Mesendoderm (in vitro differentiated cells): Measurements from ENCODE around the gene HDAC4.

ENCODE experiments used
- DNase-seq: peaks from one replicate; pipeline ENCODE4 v3.0.0; 2013
- H2AK5ac ChIP-seq: 2 replicates; pipeline ENCODE4 v1.6.1; 2013; ENCODE audit warnings: low read length, inconsistent platforms
- H2BK120ac ChIP-seq: 2 replicates; pipeline ENCODE4 v1.6.1; 2013; ENCODE audit warnings: low read depth, mild to moderate bottlenecking, low read length, moderate library complexity, mixed read lengths
- H2BK15ac ChIP-seq: replicated peaks from 2 replicates; pipeline ENCODE4 v1.6.1; 2013; ENCODE audit warnings: low read depth, mild to moderate bottlenecking, moderate library complexity
- H2BK5ac ChIP-seq: 2 replicates; pipeline ENCODE4 v1.6.1; 2013; ENCODE audit warnings: low read length, inconsistent platforms
- H3K18ac ChIP-seq: 2 replicates; pipeline ENCODE4 v1.6.1; 2013; ENCODE audit warnings: mild to moderate bottlenecking, low read length, mixed read lengths
- H3K23ac ChIP-seq: one replicate; pipeline ENCODE4 v1.6.1; 2013; ENCODE audit warnings: low read length
- H3K27ac ChIP-seq: 2 replicates; pipeline ENCODE4 v1.5.1; 2013; ENCODE audit warnings: low read depth, mild to moderate bottlenecking, inconsistent platforms, low read length, moderate library complexity
- H3K27me3 ChIP-seq: 2 replicates; pipeline ENCODE4 v1.6.1; 2013; ENCODE audit warnings: low read length, control low read depth, mild to moderate bottlenecking, inconsistent platforms; ENCODE audit not compliant: insufficient read depth, poor library complexity
- H3K36me3 ChIP-seq: 2 replicates; pipeline ENCODE4 v1.6.1; 2013; ENCODE audit warnings: low read length, inconsistent platforms; ENCODE audit not compliant: control insufficient read depth, insufficient read depth
- H3K4ac ChIP-seq: one replicate; pipeline ENCODE4 v1.6.1; 2013; ENCODE audit warnings: low read depth, mild to moderate bottlenecking, low read length, moderate library complexity
- H3K4me1 ChIP-seq: 2 replicates; pipeline ENCODE4 v1.6.1; 2013; ENCODE audit warnings: low read depth, low read length, inconsistent platforms; ENCODE audit not compliant: control insufficient read depth
- H3K4me2 ChIP-seq: 2 replicates; pipeline ENCODE4 v1.6.1; 2013; ENCODE audit warnings: low read length
- H3K4me3 ChIP-seq: 2 replicates; pipeline ENCODE4 v1.5.1; 2013; ENCODE audit warnings: mild to moderate bottlenecking, low read length
- H3K56ac ChIP-seq: one replicate; pipeline ENCODE4 v1.6.1; 2013; ENCODE audit warnings: low read length
- H3K79me1 ChIP-seq: 2 replicates; pipeline ENCODE4 v1.6.1; 2013; ENCODE audit warnings: low read length, inconsistent platforms
- H3K79me2 ChIP-seq: 2 replicates; pipeline ENCODE4 v1.6.1; 2013; ENCODE audit warnings: mild to moderate bottlenecking, low read length; ENCODE audit not compliant: control insufficient read depth, insufficient read depth
- H3K9ac ChIP-seq: 2 replicates; pipeline ENCODE4 v1.6.1; 2013; ENCODE audit warnings: low read length, inconsistent platforms
- H4K5ac ChIP-seq: one replicate; pipeline ENCODE4 v1.6.1; 2013; ENCODE audit warnings: low read length
- H4K8ac ChIP-seq: one replicate; pipeline ENCODE4 v1.6.1; 2013; ENCODE audit warnings: low read depth, mild to moderate bottlenecking, control low read depth, low read length, moderate library complexity
- WGBS: extraction: QIAGEN DNeasy Blood & Tissue Kit; methylation state at CpG from one replicate; pipeline ENCODE4 v1.1.7; 2013; ENCODE audit warnings: low lambda C conversion rate, missing lambda C conversion rate; ENCODE audit not compliant: insufficient coverage; ENCODE audit errors: extremely low coverage; 5-methylcytosine and 5-hydroxymethylcytosine counted together

HDAC4 gene

DNA sequence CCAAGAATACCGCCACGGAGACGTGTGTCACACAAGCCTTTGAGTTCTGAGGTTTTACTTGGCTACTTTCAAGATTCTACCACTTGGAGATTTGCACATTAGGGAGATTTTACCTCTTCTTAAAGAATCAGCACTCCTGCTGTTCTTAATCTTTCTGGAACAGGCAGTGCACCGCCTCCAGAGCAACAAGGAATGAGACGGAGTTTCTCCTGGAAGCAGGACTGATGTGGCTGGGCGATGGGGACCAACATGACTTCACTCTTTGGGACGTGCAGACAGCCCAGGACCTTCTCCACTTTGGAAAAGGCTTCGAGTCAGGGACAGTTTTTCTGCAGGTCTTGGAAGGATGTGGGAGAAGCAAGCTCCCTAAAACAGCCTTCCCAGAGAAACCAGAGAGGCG is 255.2 kb downstream of the HDAC4 start:
- DNase-seq, result no peak
- no peaks in the 10 kb centered on the region for H3K36me3 ChIP-seq
- no peak overlapping the region for H3K18ac ChIP-seq
- no peak overlapping the region for H2BK5ac ChIP-seq
- no peaks in the 10 kb centered on the region for H3K4me1 ChIP-seq
- no peak overlapping the region for H4K5ac ChIP-seq
- H3K23ac ChIP-seq, result no peak overlapping the region
- no peak overlapping the region for H3K56ac ChIP-seq
- no peak overlapping the region for H2BK15ac ChIP-seq
- H4K8ac ChIP-seq, result no peak overlapping the region
- H3K4me2 ChIP-seq, result no peak overlapping the region
- H2AK5ac ChIP-seq, result no peak overlapping the region
- H3K9ac ChIP-seq, result no peak overlapping the region
- no peaks in the 10 kb centered on the region for H3K79me1 ChIP-seq
- H3K4me3 ChIP-seq, result no peak overlapping the region
- no peak overlapping the region for H2BK120ac ChIP-seq
- WGBS, result no CpG with 5 or more reads among the region's 9 CpGs
- H3K27me3 ChIP-seq, result no peaks in the 10 kb centered on the region
- H3K4ac ChIP-seq, result no peak overlapping the region
- H3K27ac ChIP-seq, result no peak overlapping the region
- no peaks in the 10 kb centered on the region for H3K79me2 ChIP-seq

DNA sequence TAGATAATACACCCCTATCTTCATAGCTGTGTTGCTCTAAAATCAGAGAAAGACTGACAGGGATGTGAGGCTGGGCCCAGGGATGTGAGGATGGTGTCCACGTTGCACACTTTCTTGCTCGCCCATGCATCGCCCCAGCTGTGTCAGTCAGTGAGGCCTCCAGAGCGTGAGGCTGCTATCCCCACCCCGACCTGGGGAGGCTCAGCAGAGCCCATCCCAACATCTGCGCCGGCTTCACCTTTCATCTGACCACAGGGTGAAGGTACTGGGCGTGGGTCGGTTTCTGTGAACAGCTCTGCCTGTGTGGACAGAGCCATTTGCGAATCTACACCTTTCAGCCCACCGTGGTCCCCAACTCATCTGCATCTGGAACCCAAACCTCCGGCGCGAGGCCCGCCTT is 255.7 kb downstream of the HDAC4 start:
- Histone ChIP-seq H4K5ac (no peak overlapping the region), H2AK5ac (no peak overlapping the region), H3K9ac (no peak overlapping the region), H4K8ac (no peak overlapping the region), H2BK15ac (no peak overlapping the region), H3K23ac (no peak overlapping the region), H3K4ac (no peak overlapping the region), H3K4me1 (no peaks in the 10 kb centered on the region), H2BK120ac (no peak overlapping the region), H3K27ac (no peak overlapping the region), H3K4me2 (no peak overlapping the region), H3K79me2 (no peaks in the 10 kb centered on the region), H3K56ac (no peak overlapping the region), H3K36me3 (no peaks in the 10 kb centered on the region), H2BK5ac (no peak overlapping the region), H3K18ac (no peak overlapping the region), H3K27me3 (no peaks in the 10 kb centered on the region), H3K79me1 (no peaks in the 10 kb centered on the region), H3K4me3 (no peak overlapping the region)
- peak; percentile 19 for DNase-seq
- WGBS, result no CpG with 5 or more reads among the region's 15 CpGs

DNA sequence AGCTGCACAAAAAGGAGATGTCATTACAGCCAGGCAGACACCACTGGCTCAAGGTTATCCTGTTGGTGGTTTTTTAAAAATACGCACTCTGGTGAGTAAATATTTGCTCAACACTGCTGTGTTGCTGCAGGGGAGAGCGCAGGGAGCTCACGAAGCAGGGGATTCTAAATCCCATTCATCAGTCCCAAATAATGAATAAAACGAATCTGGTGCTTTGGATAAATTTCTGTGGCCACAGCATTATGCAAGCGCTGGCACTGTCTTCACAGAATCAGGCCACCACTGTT is 256.2 kb downstream of the HDAC4 start:
- H3K36me3 ChIP-seq, result no peaks in the 10 kb centered on the region
- no CpG with 5 or more reads among the region's 5 CpGs for WGBS

GRCh38 chr2:239143858-239144712 is 256.7 kb downstream of the HDAC4 start:
- no peak overlapping the region for H3K9ac ChIP-seq
- no peaks in the 10 kb centered on the region for H3K4me1 ChIP-seq
- no peak overlapping the region for H3K23ac ChIP-seq
- no CpG with 5 or more reads among the region's 29 CpGs for WGBS
- no peak overlapping the region for H3K56ac ChIP-seq
- H3K4me3 ChIP-seq, result no peak overlapping the region
- no peaks in the 10 kb centered on the region for H3K27me3 ChIP-seq
- no peak overlapping the region for H4K8ac ChIP-seq
- no peak overlapping the region for H2BK15ac ChIP-seq
- no peaks in the 10 kb centered on the region for H3K79me1 ChIP-seq
- no peak overlapping the region for H3K4ac ChIP-seq
- H4K5ac ChIP-seq, result no peak overlapping the region
- H3K79me2 ChIP-seq, result no peaks in the 10 kb centered on the region
- H3K36me3 ChIP-seq, result no peaks in the 10 kb centered on the region
- H2BK120ac ChIP-seq, result no peak overlapping the region
- H2BK5ac ChIP-seq, result no peak overlapping the region
- no peak overlapping the region for H3K27ac ChIP-seq
- no peak overlapping the region for H2AK5ac ChIP-seq
- DNase-seq, result peak; percentile 69
- H3K18ac ChIP-seq, result no peak overlapping the region
- no peak overlapping the region for H3K4me2 ChIP-seq

More for the DNA sequence above, 256.2 kb downstream of the HDAC4 start:
- Histone ChIP-seq H3K56ac (no peak overlapping the region), H3K27ac (no peak overlapping the region), H4K5ac (no peak overlapping the region), H3K4ac (no peak overlapping the region), H3K23ac (no peak overlapping the region), H3K4me2 (no peak overlapping the region), H3K79me2 (no peaks in the 10 kb centered on the region), H4K8ac (no peak overlapping the region), H3K4me3 (no peak overlapping the region), H3K27me3 (no peaks in the 10 kb centered on the region), H2AK5ac (no peak overlapping the region), H2BK120ac (no peak overlapping the region), H3K79me1 (no peaks in the 10 kb centered on the region), H2BK5ac (no peak overlapping the region), H3K18ac (no peak overlapping the region), H3K9ac (no peak overlapping the region), H2BK15ac (no peak overlapping the region), H3K4me1 (no peaks in the 10 kb centered on the region)
- DNase-seq, result no peak

- no peak overlapping the region for H3K56ac ChIP-seq
- no peak overlapping the region for H3K27ac ChIP-seq
- H3K4me2 ChIP-seq, result no peak overlapping the region
- H3K9ac ChIP-seq, result no peak overlapping the region
- H2BK120ac ChIP-seq, result no peak overlapping the region
- no peak overlapping the region for H4K5ac ChIP-seq
- H3K79me1 ChIP-seq, result no peaks in the 10 kb centered on the region
- H4K8ac ChIP-seq, result no peak overlapping the region
- WGBS, result no CpG with 5 or more reads among the region's 9 CpGs
- H3K4me3 ChIP-seq, result no peak overlapping the region
- H3K4me1 ChIP-seq, result no peaks in the 10 kb centered on the region
- no peak overlapping the region for H3K18ac ChIP-seq
- no peak overlapping the region for H2BK5ac ChIP-seq
- H3K79me2 ChIP-seq, result no peaks in the 10 kb centered on the region
- no peaks in the 10 kb centered on the region for H3K27me3 ChIP-seq
- H2AK5ac ChIP-seq, result no peak overlapping the region
- no peak for DNase-seq
- no peaks in the 10 kb centered on the region for H3K36me3 ChIP-seq
- H3K4ac ChIP-seq, result no peak overlapping the region
- no peak overlapping the region for H3K23ac ChIP-seq
- no peak overlapping the region for H2BK15ac ChIP-seq
Observed at GRCh38 chr2:239142806-239143205, 258.0 kb downstream of the HDAC4 start.

- no peak overlapping the region for H2BK5ac ChIP-seq
Observed at GRCh38 chr2:239142296-239142695, 258.5 kb downstream of the HDAC4 start.

More at GRCh38 chr2:239142296-239142695, 258.5 kb downstream of the HDAC4 start:
- Histone ChIP-seq H2BK120ac (no peak overlapping the region), H2AK5ac (no peak overlapping the region), H3K79me1 (no peaks in the 10 kb centered on the region), H3K27ac (no peak overlapping the region), H3K18ac (no peak overlapping the region), H3K9ac (no peak overlapping the region), H3K56ac (no peak overlapping the region), H3K4ac (no peak overlapping the region), H3K36me3 (no peaks in the 10 kb centered on the region), H4K5ac (no peak overlapping the region), H3K4me2 (no peak overlapping the region), H3K4me1 (no peaks in the 10 kb centered on the region), H4K8ac (no peak overlapping the region), H3K27me3 (no peaks in the 10 kb centered on the region), H3K4me3 (no peak overlapping the region), H2BK15ac (no peak overlapping the region), H3K79me2 (no peaks in the 10 kb centered on the region), H3K23ac (no peak overlapping the region)
- no CpG with 5 or more reads among the region's 13 CpGs for WGBS
- DNase-seq, result no peak
